Body of pancreas (tissue), 4 donors: ENCODE measurements around the gene CLCF1. TPM values are rescaled to one million over a fixed set of nuclear protein-coding genes. Genes with fewer than 3 reads are reported as not detected.

Experiments used
- ATAC-seq: fragments of 150-250 bp; one replicate; pipeline ENCODE4 v1.9.1; 2016
- DNase-seq, 4 donors: peaks; one replicate each; pipeline ENCODE4 v3.0.0-alpha.2; 2019
- H3K27ac ChIP-seq, 4 donors: fragments of 200-600 bp; sonication (generic); 1 replicate in 3 of 4; 2 replicates in 1 of 4; pipeline versions ENCODE4 v1.5.1 to v1.6.1; 2016 to 2019; ENCODE audit warnings: mild to moderate bottlenecking in 1 of 4, mixed read lengths in 1 of 4, moderate library complexity in 1 of 4
- H3K27me3 ChIP-seq, 2 donors: fragments of 200-600 bp; sonication (generic); one replicate each; pipeline ENCODE4 v1.6.0; 2016; ENCODE audit warnings: mild to moderate bottlenecking in 1 of 2
- H3K36me3 ChIP-seq, 2 donors: fragments of 200-600 bp; sonication (generic); replicated peaks in 1 of 2; 2 replicates each; pipeline ENCODE4 v1.5.1; 2016; ENCODE audit warnings: low read depth in 2 of 2; ENCODE audit not compliant: insufficient read depth in 1 of 2
- H3K4me1 ChIP-seq: fragments of 200-600 bp; sonication (generic); one replicate; pipeline ENCODE4 v1.6.0; 2016
- H3K4me3 ChIP-seq, 2 donors: fragments of 200-600 bp; sonication (generic); 1 replicate in 1 of 2; 2 replicates in 1 of 2; pipeline ENCODE4 v1.5.1; 2016 to 2019
- H3K9me3 ChIP-seq, 3 donors: fragments of 200-600 bp; sonication (generic); 1 replicate in 2 of 3; 2 replicates in 1 of 3; pipeline ENCODE4 v1.5.1; 2016
- POLR2A ChIP-seq, 3 donors: fragments of 450-650 bp; IDR thresholded peaks; one replicate each; pipeline ENCODE4 v1.6.1; 2016; ENCODE audit warnings: antibody characterized with exemption in 3 of 3, mild to moderate bottlenecking in 2 of 3
- WGBS, 2 donors: methylation state at CpG; one replicate each; pipeline ENCODE4 v1.1.5; 2017; 5-methylcytosine and 5-hydroxymethylcytosine counted together
- intact Hi-C: fragments of 100-400 bp; cut with DNase I; formaldehyde crosslinking; loops from one replicate; pipeline ENCODE4 v1.15.1; 2023
- total RNA-seq, 2 donors: library from RNA; depleted of rRNA; stranded (reverse); fragments of >200 nt; gene quantifications; one replicate each; pipeline ENCODE4 v1.1.0, GENCODE V29; 2016
- TF ChIP-seq, protein P1 (sequence below), 7 experiments: fragments of 450-650 bp in 4 of 7; fragments of 200-600 bp in 3 of 7; sonication (generic) in 3 of 7; IDR thresholded peaks; one replicate each; pipeline ENCODE4 v1.5.1; 2016 to 2019; ENCODE audit warnings: antibody characterized with exemption in 7 of 7

CLCF1 gene
- total RNA-seq, 2 donors from 2014 or later = 2.3 to 14.5 TPM

- Histone ChIP-seq H3K4me3 (no peak overlapping the region), H3K27ac (peak overlapping the region in 2 of 4 donors; percentile 33 to 50), H3K27me3 (no peaks in the 10 kb centered on the region), H3K36me3 (no peaks in the 10 kb centered on the region), H3K4me1 (peaks cover 89% of the 10 kb centered on the region), H3K9me3 (no peaks in the 10 kb centered on the region)
- TF ChIP-seq, protein P1, sequence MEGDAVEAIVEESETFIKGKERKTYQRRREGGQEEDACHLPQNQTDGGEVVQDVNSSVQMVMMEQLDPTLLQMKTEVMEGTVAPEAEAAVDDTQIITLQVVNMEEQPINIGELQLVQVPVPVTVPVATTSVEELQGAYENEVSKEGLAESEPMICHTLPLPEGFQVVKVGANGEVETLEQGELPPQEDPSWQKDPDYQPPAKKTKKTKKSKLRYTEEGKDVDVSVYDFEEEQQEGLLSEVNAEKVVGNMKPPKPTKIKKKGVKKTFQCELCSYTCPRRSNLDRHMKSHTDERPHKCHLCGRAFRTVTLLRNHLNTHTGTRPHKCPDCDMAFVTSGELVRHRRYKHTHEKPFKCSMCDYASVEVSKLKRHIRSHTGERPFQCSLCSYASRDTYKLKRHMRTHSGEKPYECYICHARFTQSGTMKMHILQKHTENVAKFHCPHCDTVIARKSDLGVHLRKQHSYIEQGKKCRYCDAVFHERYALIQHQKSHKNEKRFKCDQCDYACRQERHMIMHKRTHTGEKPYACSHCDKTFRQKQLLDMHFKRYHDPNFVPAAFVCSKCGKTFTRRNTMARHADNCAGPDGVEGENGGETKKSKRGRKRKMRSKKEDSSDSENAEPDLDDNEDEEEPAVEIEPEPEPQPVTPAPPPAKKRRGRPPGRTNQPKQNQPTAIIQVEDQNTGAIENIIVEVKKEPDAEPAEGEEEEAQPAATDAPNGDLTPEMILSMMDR (IDR thresholded peaks at IDR 0.05) = no peak
- no peak for TF ChIP-seq POLR2A (IDR thresholded peaks at IDR 0.05)
- intact Hi-C loops = loop anchor here (5.0 kb wide), 1 partner anchor 32 kb away; no protein-coding TSS in a partner anchor
- WGBS, 2 donors = 76 to 80% methylated on average over 4 of the region's 4 CpGs
- ATAC-seq = no peak
- DNase-seq = no peak
These were observed 23.4 kb downstream of the CLCF1 start for GRCh38 chr11:67349928-67350465.

GRCh38 chr11:67349457-67349856 is 23.9 kb downstream of the CLCF1 start:
- Histone ChIP-seq H3K27me3 (no peaks in the 10 kb centered on the region), H3K27ac (peak overlapping the region in 2 of 4 donors; percentile 33 to 50), H3K4me1 (peaks cover 89% of the 10 kb centered on the region), H3K9me3 (no peaks in the 10 kb centered on the region), H3K4me3 (no peak overlapping the region), H3K36me3 (no peaks in the 10 kb centered on the region)
- DNase-seq (no peak), ATAC-seq (no peak)
- intact Hi-C loops = loop anchor here (5.0 kb wide), 1 partner anchor 33 kb away; no protein-coding TSS in a partner anchor
- 83 to 100% methylated on average over 2 of the region's 2 CpGs for WGBS, 2 donors
- TF ChIP-seq, protein P1 (IDR thresholded peaks at IDR 0.05) = no peak
- no peak for TF ChIP-seq POLR2A (IDR thresholded peaks at IDR 0.05)

DNA sequence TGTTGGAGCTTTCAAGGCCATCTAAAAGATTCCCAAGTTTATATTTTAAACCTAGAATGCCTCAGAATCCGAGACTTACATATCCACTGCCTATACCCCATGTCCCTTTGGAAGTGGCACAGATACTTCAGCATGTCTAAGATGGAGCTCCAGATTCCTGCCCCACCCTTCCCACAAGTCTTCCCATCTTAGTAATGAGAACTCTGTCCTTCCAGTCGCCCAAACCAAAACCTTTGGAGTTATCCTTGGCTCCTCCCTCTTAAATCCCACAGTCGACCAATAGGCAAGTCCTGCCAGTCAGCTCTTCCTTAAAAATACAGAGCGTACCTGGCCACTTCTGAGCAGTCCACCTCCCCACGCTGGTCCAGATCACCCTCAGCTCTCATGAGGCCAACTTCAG is 24.4 kb downstream of the CLCF1 start:
- DNase-seq = no peak
- peak overlapping the region in 3 of 4 donors; percentile 49 to 76 (median 50) for H3K27ac ChIP-seq
- H3K4me3 ChIP-seq = no peak overlapping the region
- H3K9me3 ChIP-seq = no peaks in the 10 kb centered on the region
- ATAC-seq = no peak
- H3K27me3 ChIP-seq = no peaks in the 10 kb centered on the region
- H3K36me3 ChIP-seq = no peaks in the 10 kb centered on the region
- TF ChIP-seq, protein P1 (IDR thresholded peaks at IDR 0.05) = no peak
- no peak for TF ChIP-seq POLR2A (IDR thresholded peaks at IDR 0.05)
- intact Hi-C loops = loop anchor here (5.0 kb wide), 1 partner anchor 33 kb away; no protein-coding TSS in a partner anchor
- peaks cover 89% of the 10 kb centered on the region for H3K4me1 ChIP-seq
- 64 to 72% methylated on average over 5 of the region's 5 CpGs for WGBS, 2 donors

GRCh38 chr11:67347964-67348749 is 25.2 kb downstream of the CLCF1 start:
- Histone ChIP-seq H3K4me3 (no peak overlapping the region), H3K27me3 (no peaks in the 10 kb centered on the region), H3K4me1 (peaks cover 85% of the 10 kb centered on the region), H3K36me3 (no peaks in the 10 kb centered on the region), H3K9me3 (no peaks in the 10 kb centered on the region), H3K27ac (peak overlapping the region in 3 of 4 donors; percentile 49 to 76 (median 50))
- DNase-seq = peak in 1 of 4 donors; percentile 29
- intact Hi-C loops = loop anchor here (5.0 kb wide), 1 partner anchor 34 kb away; no protein-coding TSS in a partner anchor
- no peak for TF ChIP-seq POLR2A (IDR thresholded peaks at IDR 0.05)
- TF ChIP-seq, protein P1 (IDR thresholded peaks at IDR 0.05) = no peak
- ATAC-seq = no peak
- WGBS, 2 donors = 68 to 69% methylated on average over 11 of the region's 11 CpGs
